A549 (cell line): Measurements from ENCODE around the gene DCXR.

Source experiments
- CEBPB ChIP-seq, 2 experiments: fragments of >200 bp in 1 of 2; sonication (Bioruptor Twin) in 1 of 2; formaldehyde crosslinking in 1 of 2; IDR thresholded peaks; 2 replicates each; pipeline ENCODE4 v1.6.1; 2012 to 2016
- CTCF ChIP-seq: fragments of >200 bp; sonication (Bioruptor Twin); formaldehyde crosslinking; IDR thresholded peaks from 3 replicates; pipeline ENCODE4 v1.5.1; 2016
- JUN ChIP-seq, 2 experiments: fragments of >200 bp; sonication (Bioruptor Twin); formaldehyde crosslinking; IDR thresholded peaks; 2 replicates in 1 of 2; 3 replicates in 1 of 2; pipeline ENCODE4 v1.6.1; 2016 to 2017
- MAX ChIP-seq: IDR thresholded peaks from 2 replicates; pipeline ENCODE4 v1.6.1; 2012
- NFE2L2 ChIP-seq: fragments of 150-350 bp; conservative IDR thresholded peaks from 2 replicates; pipeline ENCODE4 v1.6.1; 2014; ENCODE audit warnings: low read length
- RAD21 ChIP-seq, 2 experiments: fragments of >200 bp in 1 of 2; sonication (Bioruptor Twin) in 1 of 2; formaldehyde crosslinking in 1 of 2; IDR thresholded peaks in 1 of 2; conservative IDR thresholded peaks in 1 of 2; 2 replicates in 1 of 2; 3 replicates in 1 of 2; pipeline ENCODE4 v1.6.1; 2012 to 2018; ENCODE audit warnings: inconsistent platforms in 1 of 2
- USF2 ChIP-seq: fragments of 450-650 bp; IDR thresholded peaks from 2 replicates; pipeline ENCODE4 v1.6.1; 2014; ENCODE audit warnings: antibody characterized with exemption
- ZNF302 ChIP-seq: fragments of 250-450 bp; sonication (Bioruptor Pico); IDR thresholded peaks from 2 replicates; pipeline ENCODE4 v1.9.0; 2021; ENCODE audit warnings: inconsistent platforms, mild to moderate bottlenecking, moderate library complexity

DNA sequence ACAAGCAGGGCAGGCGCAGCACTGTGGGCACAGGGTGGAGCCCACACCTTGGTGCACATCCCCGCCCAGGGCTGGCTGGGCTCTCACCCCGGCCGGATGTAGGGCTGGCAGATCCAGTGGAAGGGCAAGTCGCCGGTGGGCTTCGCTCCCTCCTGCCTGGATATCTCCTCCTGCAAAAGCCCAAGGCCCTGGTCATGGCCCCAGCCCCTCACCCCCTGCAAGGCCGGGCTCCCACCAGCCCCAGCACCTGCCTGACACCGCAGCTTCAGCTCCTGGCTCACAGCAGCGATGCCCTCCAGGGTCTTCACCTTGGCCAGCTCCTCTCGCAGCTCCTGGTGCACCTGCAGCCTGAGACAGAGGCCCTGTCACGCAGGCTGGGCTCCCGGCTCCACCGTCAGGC is 23.1 kb upstream of the DCXR start:
- TF ChIP-seq JUN (IDR thresholded peaks at IDR 0.05) (no peak), USF2 (no peak), CTCF (no peak), RAD21 (conservative IDR thresholded peaks at IDR 0.05 in 1 of 2, IDR thresholded peaks at IDR 0.05 in 1 of 2) (no peak), NFE2L2 (no peak), MAX (no peak), ZNF302 (CRISPR knock-in tag) (no peak), CEBPB (IDR thresholded peaks at IDR 0.05) (no peak)
